Left forelimb (tissue), 1 donor: Measurements from ENCODE around the gene CEP112.

Source experiments
- DNase-seq: peaks from one replicate; pipeline ENCODE4 v3.0.0-alpha.2; 2018; ENCODE audit warnings: low spot score

The CEP112 gene

DNA sequence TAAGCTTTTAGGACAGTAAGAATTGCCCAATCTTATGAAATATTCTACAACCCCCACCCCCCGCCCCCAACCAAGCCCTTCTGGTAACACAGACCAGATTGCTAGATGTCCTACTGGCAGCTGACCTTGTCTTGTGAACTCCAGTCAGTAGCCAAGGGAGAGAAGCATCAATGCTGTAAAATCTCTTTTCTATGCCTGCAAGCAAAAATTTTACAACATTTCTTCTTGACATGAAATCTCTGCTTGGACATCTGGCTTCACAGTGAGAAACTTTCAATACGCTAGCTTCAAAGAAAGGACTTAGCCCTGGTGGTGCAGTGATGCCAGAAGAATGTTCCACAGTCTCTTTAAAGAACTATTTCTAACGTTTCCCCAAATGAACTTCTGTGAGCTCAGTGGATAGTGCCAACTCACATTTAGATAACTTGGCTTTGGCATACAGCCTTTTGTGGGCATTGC, 461.2 kb downstream of the CEP112 start:
- no peak for DNase-seq

DNA sequence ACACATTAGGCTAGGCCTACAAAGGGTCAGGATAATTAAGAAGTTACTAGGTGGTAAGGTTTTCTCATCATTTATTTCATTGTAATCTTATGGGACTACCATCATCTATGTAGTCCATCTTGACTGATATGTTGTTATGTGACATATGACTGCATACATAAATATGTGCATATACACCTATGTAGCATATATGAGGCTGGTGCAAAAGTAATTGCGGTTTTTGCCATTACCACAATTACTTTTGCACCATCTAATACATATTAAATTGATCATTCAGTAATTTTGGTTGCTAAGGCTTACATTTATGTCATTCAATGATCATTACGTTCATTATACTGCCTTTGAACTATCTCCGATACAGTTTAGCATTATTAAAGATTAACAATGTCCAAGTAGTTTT, 462.7 kb downstream of the CEP112 start:
- DNase-seq, result no peak

DNA sequence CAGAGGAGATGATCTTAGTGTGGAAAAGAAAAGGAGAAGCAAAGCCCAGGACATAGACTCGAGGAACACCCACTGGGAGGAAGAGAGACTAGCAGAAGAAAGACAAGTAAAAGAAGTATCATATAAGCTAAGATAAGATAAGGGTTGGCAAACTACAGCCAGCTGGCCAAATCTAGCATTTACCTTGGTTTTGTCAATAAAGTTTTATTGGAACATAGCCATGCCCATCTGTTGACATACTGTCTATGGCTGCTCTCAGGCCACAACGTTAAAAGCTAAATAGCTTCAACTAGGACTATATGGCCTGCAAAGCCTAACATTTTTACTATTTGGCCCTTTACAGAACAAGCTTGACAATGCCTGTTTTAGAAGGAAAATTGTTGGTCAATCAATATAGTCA, 464.1 kb downstream of the CEP112 start:
- no peak for DNase-seq

DNA sequence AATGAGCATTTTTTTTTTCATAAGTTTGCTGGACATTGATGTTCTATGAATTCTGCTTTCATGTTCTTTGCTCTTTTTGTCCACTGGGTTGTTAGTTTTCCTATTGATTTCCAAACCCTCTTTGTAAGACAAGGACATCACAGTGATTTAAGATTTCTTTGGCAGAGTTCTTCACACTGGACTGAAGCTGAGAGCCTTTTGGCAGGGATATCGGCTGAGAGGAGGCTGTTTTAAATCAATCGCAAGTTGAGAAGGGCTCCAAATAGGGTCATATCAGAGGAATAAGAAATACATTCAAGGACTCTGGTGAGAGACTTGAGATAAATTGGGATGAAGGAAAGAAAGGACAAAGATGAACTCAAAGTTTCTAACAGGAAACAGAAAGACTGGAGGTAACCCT, 464.7 kb downstream of the CEP112 start:
- no peak for DNase-seq

DNA sequence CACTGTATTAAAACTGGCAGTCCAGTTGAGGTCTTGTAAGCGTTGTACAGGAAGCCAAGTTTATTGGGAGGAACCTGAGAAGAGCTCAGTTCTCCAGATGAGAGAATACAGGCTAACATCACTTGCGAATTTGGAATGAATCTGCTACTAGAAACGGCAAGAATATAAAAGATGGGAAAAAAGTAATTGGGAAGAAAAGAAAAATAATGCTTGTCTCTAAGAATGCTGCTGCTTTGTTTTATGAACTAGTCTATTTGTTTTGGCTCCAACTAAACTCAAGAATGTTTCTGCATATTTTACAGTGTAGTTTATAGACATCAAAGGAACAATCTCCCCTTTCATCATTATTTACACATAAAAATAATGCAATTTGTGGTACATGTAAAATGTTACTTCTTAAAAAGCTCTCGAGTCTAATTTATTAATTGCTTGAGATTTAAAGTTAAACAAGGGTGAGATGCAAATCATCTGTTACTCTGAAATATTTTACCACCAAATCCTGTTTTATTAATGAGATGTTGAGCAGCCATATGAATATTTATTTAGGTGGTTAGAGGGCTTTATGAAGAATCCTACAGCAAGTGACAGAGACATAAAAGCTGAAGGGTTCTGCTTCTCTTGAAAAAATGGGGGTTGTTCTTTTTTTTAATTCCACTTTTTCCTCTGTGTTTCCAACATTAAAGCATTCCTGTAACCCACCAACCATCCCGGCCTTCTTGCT, 468.3 kb downstream of the CEP112 start:
- DNase-seq, result no peak

DNA sequence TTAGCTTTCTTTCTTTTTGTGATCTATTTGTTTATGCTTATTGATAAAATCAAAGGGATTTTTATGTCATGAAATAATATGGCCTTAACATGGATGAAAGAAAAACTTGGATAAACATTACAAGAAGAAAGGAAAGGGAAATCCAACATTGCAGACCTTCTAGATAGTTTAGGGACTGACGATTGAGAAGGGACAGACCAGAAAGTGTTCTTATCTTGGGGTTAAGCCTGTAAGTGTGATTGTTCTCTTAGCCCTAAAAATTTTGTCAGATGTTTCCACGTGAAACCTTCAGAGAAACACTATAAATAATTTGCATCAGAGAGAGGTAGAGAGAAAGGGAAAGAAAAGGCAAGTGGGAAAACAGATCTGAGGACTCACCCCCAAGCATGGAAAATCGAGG, 473.3 kb downstream of the CEP112 start:
- no peak for DNase-seq

DNA sequence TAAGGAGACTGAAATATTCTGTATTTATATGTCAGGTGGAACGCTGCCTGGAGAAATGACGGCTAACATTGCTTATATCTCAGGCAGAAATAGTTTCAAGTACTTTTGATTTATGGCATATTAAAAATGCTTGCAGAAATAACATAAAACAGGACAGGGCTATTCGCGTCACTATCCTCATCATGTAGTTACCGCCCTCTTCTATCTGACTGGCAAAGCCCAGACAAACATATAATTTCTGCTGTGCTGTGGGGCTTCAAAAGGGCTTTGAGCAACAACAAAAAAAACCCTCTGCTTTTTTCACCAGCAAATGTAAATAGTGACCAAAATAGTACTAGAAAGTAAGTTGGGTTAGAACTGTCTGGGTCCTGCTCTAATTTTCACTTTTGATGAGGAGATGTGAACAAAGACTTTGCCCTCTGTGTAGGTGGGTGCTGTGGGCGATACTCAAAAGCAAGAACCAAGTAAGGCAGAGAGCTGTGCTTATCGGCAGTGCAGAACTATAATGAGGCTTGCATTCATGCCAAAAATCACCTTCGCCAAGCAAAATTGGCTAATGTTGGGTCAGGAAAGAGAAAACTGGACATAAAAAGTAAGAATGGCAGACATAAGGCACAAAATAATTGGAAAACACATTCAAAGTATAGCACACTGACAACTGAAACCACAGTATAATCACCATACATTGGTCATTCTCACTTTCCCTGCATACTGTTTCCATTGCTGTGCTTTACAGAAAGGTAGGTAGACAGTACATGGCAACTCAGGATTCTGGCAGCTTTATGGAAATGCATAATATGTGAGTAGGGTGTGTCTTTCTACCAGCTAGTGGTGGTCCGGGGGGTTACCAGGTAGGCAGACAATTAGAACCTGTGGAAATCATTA, 479.3 kb downstream of the CEP112 start:
- no peak for DNase-seq

DNA sequence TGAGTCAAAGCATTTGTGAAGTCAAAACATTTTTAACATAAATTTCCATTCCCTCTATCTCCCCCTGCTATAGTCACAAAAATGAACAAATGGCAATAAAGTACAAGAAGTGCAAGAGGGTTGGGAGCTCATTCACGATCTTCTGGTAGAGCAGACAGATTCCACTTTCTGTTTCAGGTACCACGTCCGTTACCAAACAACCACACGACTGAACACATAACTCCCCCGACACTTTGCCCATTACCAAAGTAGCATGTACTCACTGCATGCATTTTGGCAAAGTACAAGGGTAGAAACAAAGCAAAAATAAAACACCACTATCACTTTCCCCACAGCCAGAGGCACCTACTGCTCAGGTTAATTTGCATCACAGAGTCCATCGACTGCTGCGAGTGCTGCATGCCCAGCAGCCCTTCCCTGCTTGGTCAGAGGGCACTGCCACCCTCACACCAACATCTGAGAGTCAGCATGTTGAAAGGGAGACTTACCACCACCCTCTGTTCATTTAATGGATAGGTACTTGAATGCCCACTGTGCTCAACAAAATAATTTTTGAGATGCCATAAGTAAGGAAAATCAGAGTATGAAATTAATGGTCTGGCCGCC, 480.2 kb downstream of the CEP112 start:
- no peak for DNase-seq

DNA sequence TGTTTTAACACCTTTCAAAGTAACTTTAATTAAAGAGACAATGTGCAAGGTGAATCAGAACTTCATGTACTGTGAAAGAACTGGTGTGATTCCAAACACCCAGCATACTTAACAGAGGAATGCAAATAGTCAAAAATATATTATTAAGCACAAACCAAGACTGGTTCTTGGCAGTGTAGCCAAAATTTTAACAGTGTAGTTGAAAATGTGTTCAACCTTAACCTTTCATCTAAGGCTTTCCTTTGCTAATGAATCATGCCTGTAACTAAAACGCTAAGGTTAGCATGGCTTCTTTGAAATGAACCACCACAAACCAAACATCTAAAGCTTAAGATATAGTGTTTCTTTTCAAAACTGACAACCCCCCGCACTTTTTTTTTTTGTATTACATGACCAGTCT, 484.2 kb downstream of the CEP112 start:
- DNase-seq, result no peak

DNA sequence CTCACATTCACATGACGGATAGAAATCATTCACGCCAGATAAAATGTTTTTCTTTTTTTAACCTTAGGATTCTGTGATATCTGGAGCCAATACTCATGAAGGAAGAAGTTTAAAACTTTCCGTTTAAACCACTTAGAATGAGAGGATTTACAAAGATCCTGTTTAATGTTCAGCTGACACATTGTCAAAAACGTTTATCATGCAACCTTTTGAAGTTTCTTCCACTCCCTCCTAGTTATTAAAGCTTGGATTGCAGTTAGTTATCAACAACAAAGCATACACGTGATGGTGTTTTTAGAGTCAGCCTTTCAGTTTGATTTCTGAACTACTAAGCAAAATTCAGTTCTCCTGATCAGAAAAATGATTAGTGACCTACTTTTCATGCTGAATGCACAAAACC, 487.2 kb downstream of the CEP112 start:
- no peak for DNase-seq

DNA sequence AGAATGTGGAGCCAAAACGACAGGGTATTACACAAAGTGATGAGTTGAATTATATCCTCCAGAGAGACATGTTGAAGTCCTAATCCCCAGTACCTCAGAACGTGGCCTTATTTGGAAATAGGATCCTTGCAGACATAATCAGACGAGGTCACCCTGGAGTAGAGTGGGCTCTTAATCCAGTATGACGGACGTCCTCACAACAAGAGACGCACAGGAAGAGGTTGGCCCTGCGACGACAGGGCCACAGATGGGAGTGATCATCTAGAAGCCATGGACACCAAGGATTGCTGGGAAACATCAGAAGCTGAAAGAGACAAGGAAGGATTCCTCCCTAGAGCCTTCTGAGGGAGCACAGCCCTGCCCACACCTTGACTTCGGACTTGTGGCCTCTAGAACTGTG, 488.0 kb downstream of the CEP112 start:
- no peak for DNase-seq

DNA sequence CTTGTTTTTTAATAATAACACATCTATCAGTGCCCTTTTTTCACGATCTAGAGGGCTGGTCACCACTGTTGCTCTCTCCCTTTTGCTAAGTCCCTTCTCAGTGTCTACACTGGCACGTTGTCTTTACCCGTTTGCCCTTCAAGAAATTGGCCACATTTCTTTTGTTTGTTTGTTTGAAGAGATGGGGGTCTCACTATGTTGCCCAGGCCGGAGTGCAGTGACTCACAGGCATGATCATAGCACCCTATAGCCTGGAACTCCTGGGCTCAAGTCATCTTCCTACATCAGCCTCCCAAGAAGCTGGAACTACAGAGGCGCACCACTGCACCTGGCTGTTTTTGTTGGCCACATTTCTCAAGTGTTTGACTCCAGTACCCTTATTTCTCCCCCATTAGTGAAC, 492.5 kb downstream of the CEP112 start:
- no peak for DNase-seq

DNA sequence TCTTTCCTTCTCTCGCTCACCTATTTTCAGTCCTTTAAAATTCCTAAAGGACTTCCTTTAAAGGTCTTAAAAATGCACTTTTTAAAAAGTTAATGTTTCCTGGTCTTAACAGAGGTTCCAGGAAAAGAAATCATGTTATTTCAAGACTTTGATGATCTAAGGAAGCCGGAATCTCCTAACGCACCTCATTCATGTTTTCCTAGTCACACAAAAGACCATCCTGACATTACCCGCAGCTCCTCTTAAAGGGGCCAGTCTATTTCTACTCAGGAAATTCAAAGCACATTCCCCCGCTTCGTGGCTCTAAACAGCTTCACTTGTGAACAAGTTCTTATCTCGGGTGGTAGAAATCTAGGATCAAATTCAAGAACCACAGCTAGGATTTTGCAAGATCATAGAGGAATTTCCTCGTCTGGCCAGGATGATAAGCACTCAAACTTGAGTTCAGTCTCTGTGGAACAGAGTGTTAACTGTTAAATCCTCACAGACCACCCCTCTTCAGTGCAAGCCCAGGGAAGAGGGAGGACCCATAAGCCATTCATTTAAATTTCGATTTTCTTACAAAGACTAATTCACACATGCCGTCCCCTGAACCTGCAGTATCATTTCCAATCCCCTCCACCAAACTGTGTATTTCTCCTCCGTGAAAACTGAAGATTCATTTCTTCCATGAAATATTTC, 493.4 kb downstream of the CEP112 start:
- no peak for DNase-seq

DNA sequence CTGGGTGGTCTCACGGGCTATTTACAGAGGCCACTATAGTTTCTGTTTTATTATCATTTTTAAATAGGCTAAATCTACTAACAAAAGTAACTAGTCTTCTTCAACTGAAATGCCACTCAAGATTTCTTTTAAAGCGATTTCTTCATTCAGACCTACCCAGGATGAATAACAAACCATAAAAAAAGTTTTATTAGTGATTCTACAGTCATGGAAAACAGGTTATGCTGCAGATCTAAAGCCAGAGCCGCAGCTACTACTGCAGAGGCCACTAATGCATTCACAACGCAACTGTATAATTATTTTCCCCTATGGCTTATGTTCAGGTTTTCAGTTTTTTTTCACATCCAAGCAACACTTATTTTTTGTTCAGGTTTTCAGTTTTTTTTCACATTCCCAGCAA, 494.3 kb downstream of the CEP112 start:
- DNase-seq, result no peak

DNA sequence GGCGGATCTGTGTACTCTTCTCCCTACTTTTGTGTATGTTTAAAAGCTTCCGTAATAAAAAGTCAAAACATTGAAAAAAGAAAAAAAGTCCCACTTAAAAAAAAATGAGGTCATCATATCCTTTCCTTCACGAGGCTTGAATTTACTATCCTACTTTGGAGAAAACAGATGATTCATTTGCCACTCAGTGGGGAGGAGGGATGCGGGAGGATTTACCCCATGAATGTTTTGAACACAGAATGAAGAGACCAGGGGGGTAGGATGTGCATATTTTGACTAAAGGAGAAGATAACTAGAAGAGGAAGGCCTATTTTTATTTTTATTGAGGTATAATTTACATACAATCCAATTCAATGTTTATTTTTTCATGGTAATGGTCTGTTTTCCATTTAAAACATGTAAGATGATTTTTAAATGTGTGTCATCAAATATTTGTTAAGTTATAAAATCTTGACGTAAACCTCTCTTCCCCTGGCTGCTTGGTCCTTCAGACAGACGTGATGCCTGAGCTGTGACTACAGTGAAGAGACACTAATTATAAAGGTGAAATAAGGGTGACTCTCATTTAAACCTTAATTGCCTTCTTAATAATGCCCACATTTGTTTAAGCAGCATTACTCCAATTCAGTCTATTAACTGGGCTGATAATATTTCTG, 495.1 kb downstream of the CEP112 start:
- no peak for DNase-seq

DNA sequence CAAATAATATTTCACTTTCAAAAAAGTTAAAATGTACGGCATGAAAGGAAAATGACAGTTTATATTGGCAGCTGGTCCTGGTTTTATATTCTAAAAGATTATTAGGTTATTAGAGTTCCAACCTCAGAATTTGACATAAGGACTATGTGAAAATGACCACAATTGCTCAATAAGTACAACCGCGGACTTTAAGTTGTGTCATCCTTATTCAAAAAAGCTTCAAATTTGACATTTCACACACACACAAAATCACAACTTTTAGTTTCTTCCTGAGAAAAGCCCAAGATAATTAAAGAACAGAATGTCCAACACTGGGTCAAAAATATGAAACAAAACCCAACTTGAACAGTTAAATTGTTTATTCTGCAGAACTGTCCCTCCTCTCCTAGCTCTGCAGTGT, 497.3 kb downstream of the CEP112 start:
- no peak for DNase-seq

DNA sequence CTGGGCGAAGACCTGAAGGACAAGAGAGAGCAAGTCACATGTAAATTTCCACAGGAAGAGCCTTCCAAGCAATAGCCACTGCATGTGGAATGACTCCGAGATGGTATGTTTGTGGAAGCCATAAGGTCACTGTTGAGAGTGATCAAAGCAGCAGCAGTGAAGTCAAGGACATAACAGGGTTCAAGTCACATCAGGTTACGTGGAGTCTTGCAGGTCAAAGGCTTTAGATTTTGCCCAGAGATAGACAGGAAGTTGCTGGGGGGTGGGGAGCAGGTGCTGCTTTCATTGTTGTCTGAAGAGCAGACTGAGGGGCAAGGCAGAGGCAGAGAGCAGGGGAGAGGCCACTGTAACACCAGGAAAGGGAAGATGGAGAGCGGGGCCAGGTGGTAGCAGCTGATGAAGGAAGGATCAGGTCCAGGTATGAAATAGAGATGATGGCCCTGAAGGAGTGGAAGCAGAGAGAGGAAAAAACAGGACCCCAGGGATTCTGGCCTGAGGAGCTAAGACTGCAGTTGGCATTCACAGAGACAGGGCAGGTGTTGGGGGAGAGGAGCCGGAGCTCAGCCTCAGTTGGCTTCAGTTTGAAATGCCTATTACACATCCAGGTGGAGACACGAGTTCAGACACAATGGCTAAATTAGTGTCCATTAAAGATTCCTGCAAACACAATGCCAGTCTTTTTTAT, 501.2 kb downstream of the CEP112 start:
- DNase-seq, result no peak

DNA sequence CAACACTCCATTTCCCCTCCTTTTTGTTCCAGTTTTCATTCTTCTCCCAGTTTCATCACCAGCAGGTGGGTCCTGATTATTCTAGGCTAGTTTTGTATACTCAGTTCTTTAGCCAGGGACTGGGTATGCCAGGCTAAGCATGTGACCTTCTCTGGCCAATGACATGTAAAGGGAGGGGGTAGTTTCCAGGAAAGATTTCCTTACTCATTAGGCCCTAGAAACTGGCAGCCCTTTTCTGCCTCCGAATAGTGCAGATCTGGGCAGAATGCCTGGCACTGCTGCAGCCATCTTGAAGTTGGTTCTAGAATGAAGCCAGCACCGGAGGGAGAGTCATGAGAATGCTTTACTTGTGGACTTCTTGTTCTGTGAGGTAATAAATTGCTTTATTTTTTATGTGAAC, 503.6 kb downstream of the CEP112 start:
- DNase-seq, result no peak

DNA sequence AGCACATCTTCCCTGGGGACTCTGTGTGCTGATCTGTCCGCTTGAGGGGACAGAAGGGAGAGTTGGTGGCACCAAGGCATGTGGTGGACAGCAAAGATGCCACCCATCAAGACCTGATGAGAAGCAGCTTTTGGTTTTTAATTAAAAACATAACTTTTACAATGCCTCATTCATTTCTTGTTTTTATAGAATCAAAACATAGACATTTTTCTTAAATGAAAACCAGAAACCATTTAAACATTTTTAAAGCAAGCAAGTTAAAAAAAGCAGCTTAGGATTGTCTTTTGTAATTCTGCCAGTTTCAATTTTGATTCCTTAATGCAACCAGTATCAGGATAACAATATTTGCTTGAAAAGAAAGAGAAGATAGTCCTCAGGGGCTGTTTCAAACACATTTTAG, 506.8 kb downstream of the CEP112 start:
- DNase-seq, result no peak

DNA sequence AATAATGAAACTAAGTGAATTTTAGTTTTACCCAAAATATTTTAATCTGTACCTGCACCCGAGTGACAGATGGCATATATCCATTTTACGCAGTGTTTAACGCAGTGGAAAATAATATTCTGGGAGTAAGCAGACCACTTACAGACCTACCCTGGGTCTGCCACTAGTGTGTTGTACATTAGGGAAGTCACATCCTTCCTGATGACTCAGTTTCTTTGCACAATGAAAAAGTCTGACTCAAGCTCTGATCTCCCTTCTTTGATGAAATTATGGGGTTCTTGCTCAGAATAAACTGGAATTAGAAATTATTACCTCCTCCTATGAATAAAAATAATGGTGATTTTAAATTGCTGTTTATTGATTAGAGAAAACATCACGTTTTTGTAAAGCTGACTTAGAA, 507.3 kb downstream of the CEP112 start:
- no peak for DNase-seq

DNA sequence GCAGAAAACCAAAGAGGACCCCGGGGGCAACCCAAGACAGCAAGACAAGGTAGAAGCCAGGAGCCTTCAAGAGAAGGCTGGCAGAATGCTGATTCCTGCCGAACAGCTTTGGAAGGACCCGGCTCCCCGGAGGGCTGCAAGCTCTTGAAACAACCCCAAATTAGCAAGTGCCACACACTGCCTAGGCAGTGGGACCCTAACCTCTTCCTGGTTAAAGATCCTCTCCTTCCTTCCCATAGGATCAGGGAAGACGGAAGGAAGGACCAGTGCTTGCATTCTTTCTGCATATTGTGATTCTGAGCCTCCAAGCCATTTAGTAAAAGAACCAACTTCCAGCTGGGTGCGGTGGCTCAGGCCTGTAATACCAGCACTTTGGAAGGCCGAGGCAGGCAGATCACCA, 508.5 kb downstream of the CEP112 start:
- no peak for DNase-seq
